ENCODE measurements around the gene EML4. TPM values are rescaled to one million over a fixed set of nuclear protein-coding genes. Genes with fewer than 3 reads are reported as not detected.

EML4 gene
- total and polyA plus RNA-seq, 2 donors from 2014 or later, result 13.0 to 53.6 TPM

- FAIRE-seq (no peak), DNase-seq (no peak)
- no peak overlapping the region for H3K9ac ChIP-seq (ENCODE audit: low read length in 3 of 3)
- no peak overlapping the region for H3K27ac ChIP-seq (ENCODE audit: low read depth in 2 of 2, low read length in 2 of 2)
- no peak for TF ChIP-seq CTCF (IDR thresholded peaks at IDR 0.05; ENCODE audit: borderline replicate concordance, extremely low read depth, insufficient read depth)
- no peaks in the 10 kb centered on the region for H3K27me3 ChIP-seq (ENCODE audit: control insufficient read depth, insufficient read depth, low read length)
- H3K4me1 ChIP-seq (ENCODE audit: control insufficient read depth in 2 of 3, insufficient read depth in 2 of 3, low read depth in 1 of 3, low read length in 3 of 3), result no peaks in the 10 kb centered on the region
- no peak overlapping the region for H3K4me3 ChIP-seq (ENCODE audit: low read length in 3 of 3)
- no peaks in the 10 kb centered on the region for H3K36me3 ChIP-seq (ENCODE audit: control insufficient read depth in 2 of 3, insufficient read depth in 3 of 3, low read length in 3 of 3)
- intact Hi-C loops (cut with DNase I), result no loop called here
- no peaks in the 10 kb centered on the region for H3K9me3 ChIP-seq (ENCODE audit: control insufficient read depth in 2 of 3, insufficient read depth in 1 of 3, low read length in 3 of 3)
Measured at GRCh38 chr2:42164971-42165370, 4.2 kb upstream of the EML4 start.

GRCh38 chr2:42167458-42167857, 1.7 kb upstream of the EML4 start:
- no peaks in the 10 kb centered on the region for H3K9me3 ChIP-seq (ENCODE audit: control insufficient read depth in 2 of 3, insufficient read depth in 1 of 3, low read length in 3 of 3)
- peaks cover 3 to 10% (median 4%) of the 10 kb centered on the region in 3 donors for H3K4me1 ChIP-seq (ENCODE audit: control insufficient read depth in 2 of 3, insufficient read depth in 2 of 3, low read depth in 1 of 3, low read length in 3 of 3)
- H3K4me3 ChIP-seq (ENCODE audit: low read length in 3 of 3), result no peak overlapping the region
- no peak overlapping the region for H3K27ac ChIP-seq (ENCODE audit: low read depth in 2 of 2, low read length in 2 of 2)
- FAIRE-seq (no peak), DNase-seq (no peak)
- TF ChIP-seq CTCF (IDR thresholded peaks at IDR 0.05; ENCODE audit: borderline replicate concordance, extremely low read depth, insufficient read depth), result no peak
- H3K27me3 ChIP-seq (ENCODE audit: control insufficient read depth, insufficient read depth, low read length), result no peaks in the 10 kb centered on the region
- no peak overlapping the region for H3K9ac ChIP-seq (ENCODE audit: low read length in 3 of 3)
- intact Hi-C loops (cut with DNase I), result no loop called here
- no peaks in the 10 kb centered on the region for H3K36me3 ChIP-seq (ENCODE audit: control insufficient read depth in 2 of 3, insufficient read depth in 3 of 3, low read length in 3 of 3)

- H3K36me3 ChIP-seq (ENCODE audit: control insufficient read depth in 2 of 3, insufficient read depth in 3 of 3, low read length in 3 of 3), result no peaks in the 10 kb centered on the region
- intact Hi-C loops (cut with DNase I), result no loop called here
- peak overlapping the region; percentile 29 to 52 (median 50) for H3K4me3 ChIP-seq (ENCODE audit: low read length in 3 of 3)
- FAIRE-seq (no peak), DNase-seq (no peak)
- H3K9ac ChIP-seq (ENCODE audit: low read length in 3 of 3), result peak overlapping the region in 2 of 3 donors; percentile 15 to 48
- TF ChIP-seq CTCF (IDR thresholded peaks at IDR 0.05; ENCODE audit: borderline replicate concordance, extremely low read depth, insufficient read depth), result no peak
- peaks cover 3 to 10% (median 4%) of the 10 kb centered on the region in 3 donors for H3K4me1 ChIP-seq (ENCODE audit: control insufficient read depth in 2 of 3, insufficient read depth in 2 of 3, low read depth in 1 of 3, low read length in 3 of 3)
- H3K27me3 ChIP-seq (ENCODE audit: control insufficient read depth, insufficient read depth, low read length), result no peaks in the 10 kb centered on the region
- peak overlapping the region; percentile 71 to 74 for H3K27ac ChIP-seq (ENCODE audit: low read depth in 2 of 2, low read length in 2 of 2)
- no peaks in the 10 kb centered on the region for H3K9me3 ChIP-seq (ENCODE audit: control insufficient read depth in 2 of 3, insufficient read depth in 1 of 3, low read length in 3 of 3)
Measured at GRCh38 chr2:42168459-42169099, 574 bp upstream of the EML4 start.
